ENCODE results near the gene MRPL28. TPM values are rescaled to one million over a fixed set of nuclear protein-coding genes. Genes with fewer than 3 reads are reported as not detected.
A peak's percentile ranks its signal among the peaks of the same experiment; 100 is the strongest.
"Not testable (repeated sequence)": the region's sequence is repeated elsewhere in the genome, so short reads cannot be mapped to it uniquely, and the experiment has no call there.

Gene MRPL28
- total RNA-seq, 2 experiments from 2014 or later, result 76.8 to 77.3 TPM

- POLR2A ChIA-PET, result no interaction called here
Measured at GRCh38 chr16:369275-369865, 968 bp downstream of the MRPL28 start.

GRCh38 chr16:368388-369158, 1.8 kb downstream of the MRPL28 start:
- intact Hi-C loops (cut with micrococcal nuclease), result no loop called here
- H3K36me3 Mint-ChIP-seq, result peaks cover 11% of the 10 kb centered on the region
- POLR2A ChIA-PET, result interaction anchor here (0.6 kb wide), 1 partner anchor 18 kb away, joined by 3 read pairs; no protein-coding TSS in a partner anchor
- CTCF ChIA-PET, result no interaction called here
- DNase-seq, result no peak
- no peaks in the 10 kb centered on the region for H3K9me3 Mint-ChIP-seq
- peaks cover 11% of the 10 kb centered on the region for H3K4me1 Mint-ChIP-seq (ENCODE audit: low read depth)
- H3K27me3 Mint-ChIP-seq, result no peaks in the 10 kb centered on the region
- no peak overlapping the region for H3K27ac Mint-ChIP-seq
- H3K4me3 Mint-ChIP-seq, result no peak overlapping the region

More at GRCh38 chr16:369275-369865, 968 bp downstream of the MRPL28 start:
- CTCF ChIA-PET, result no interaction called here
- intact Hi-C loops (cut with micrococcal nuclease), result no loop called here
- H3K9me3 Mint-ChIP-seq, result no peaks in the 10 kb centered on the region
- no peak overlapping the region for H3K27ac Mint-ChIP-seq
- peak overlapping the region; percentile 59 for H3K4me3 Mint-ChIP-seq
- peaks cover 11% of the 10 kb centered on the region for H3K4me1 Mint-ChIP-seq (ENCODE audit: low read depth)
- no peak for DNase-seq
- H3K36me3 Mint-ChIP-seq, result peaks cover 11% of the 10 kb centered on the region
- no peaks in the 10 kb centered on the region for H3K27me3 Mint-ChIP-seq

GRCh38 chr16:367333-367903, 2.9 kb downstream of the MRPL28 start:
- intact Hi-C loops (cut with micrococcal nuclease), result no loop called here
- Mint-ChIP-seq H3K36me3 (peaks cover 11% of the 10 kb centered on the region), H3K27ac (no peak overlapping the region), H3K27me3 (peaks cover 2% of the 10 kb centered on the region), H3K4me1 (ENCODE audit: low read depth) (peaks cover 12% of the 10 kb centered on the region), H3K4me3 (no peak overlapping the region), H3K9me3 (no peaks in the 10 kb centered on the region)
- ChIA-PET POLR2A (no interaction called here), CTCF (no interaction called here)
- no peak for DNase-seq

GRCh38 chr16:366476-366875, 3.9 kb downstream of the MRPL28 start:
- Mint-ChIP-seq H3K4me3 (no peak overlapping the region), H3K27ac (no peak overlapping the region), H3K9me3 (no peaks in the 10 kb centered on the region), H3K36me3 (peaks cover 9% of the 10 kb centered on the region), H3K27me3 (peaks cover 4% of the 10 kb centered on the region), H3K4me1 (ENCODE audit: low read depth) (peaks cover 17% of the 10 kb centered on the region)
- no peak for DNase-seq
- intact Hi-C loops (cut with micrococcal nuclease), result no loop called here
- ChIA-PET CTCF (interaction anchor here (0.7 kb wide), 1 partner anchor 301 kb away, joined by 5 read pairs; no protein-coding TSS in a partner anchor), POLR2A (no interaction called here)

GRCh38 chr16:364595-365491, 5.5 kb downstream of the MRPL28 start:
- Mint-ChIP-seq H3K9me3 (no peaks in the 10 kb centered on the region), H3K27me3 (peaks cover 4% of the 10 kb centered on the region), H3K4me3 (no peak overlapping the region), H3K27ac (no peak overlapping the region), H3K4me1 (ENCODE audit: low read depth) (peaks cover 10% of the 10 kb centered on the region), H3K36me3 (peaks cover 5% of the 10 kb centered on the region)
- intact Hi-C loops (cut with micrococcal nuclease), result loop anchor here (5.0 kb wide), 1 partner anchor 258 kb away; no protein-coding TSS in a partner anchor
- ChIA-PET POLR2A (no interaction called here), CTCF (interaction anchor here (0.7 to 1.2 kb wide), 3 partner anchors 184 to 299 kb away, joined by 3 to 6 read pairs (median 5); partner anchors contain the start of gene HBQ1)
- no peak for DNase-seq

DNA sequence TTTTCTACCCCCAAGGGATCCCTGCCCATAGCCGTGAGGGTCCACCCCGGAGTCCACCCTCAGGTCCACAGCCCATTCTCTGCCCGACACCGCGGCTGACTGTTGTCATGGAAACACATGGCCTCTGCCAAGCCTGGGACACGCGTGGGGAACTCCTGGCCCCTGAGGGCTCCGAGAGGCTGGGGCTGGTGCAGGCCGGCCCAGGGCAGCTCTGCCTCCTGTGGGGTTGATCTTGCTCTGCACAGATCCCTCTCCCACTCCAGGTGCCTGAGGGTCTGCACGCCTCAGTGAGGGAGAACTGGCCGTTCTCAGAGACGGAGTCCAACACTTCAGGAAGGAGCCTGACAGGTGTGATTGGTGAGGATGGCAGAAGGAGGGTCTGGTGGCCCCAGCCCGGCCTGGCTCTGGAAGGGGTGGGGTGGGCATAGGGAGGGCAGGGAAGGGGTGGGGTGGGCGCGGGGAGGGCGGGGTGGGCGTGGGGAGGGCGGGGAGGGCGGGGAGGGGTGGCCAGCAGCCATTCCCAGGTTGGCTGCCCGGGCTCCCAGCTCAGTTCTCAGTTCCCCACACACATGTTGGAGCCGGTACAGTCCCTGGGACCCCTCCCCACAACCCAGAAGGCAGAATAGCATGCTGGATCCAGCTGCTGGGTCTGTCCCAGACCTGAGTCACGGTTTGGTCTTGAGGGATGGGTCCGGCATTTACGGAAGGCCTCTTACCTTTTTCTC, 6.4 kb downstream of the MRPL28 start:
- POLR2A ChIA-PET, result no interaction called here
- Mint-ChIP-seq H3K4me1 (ENCODE audit: low read depth) (peaks cover 6% of the 10 kb centered on the region), H3K27me3 (peaks cover 4% of the 10 kb centered on the region), H3K36me3 (peaks cover 5% of the 10 kb centered on the region), H3K4me3 (no peak overlapping the region), H3K27ac (no peak overlapping the region), H3K9me3 (no peaks in the 10 kb centered on the region)
- DNase-seq, result no peak
- CTCF ChIA-PET, result interaction anchor here (2.4 to 3.2 kb wide), 3 partner anchors 136 to 258 kb away, joined by 26 to 52 read pairs (median 34); no protein-coding TSS in a partner anchor
- intact Hi-C loops (cut with micrococcal nuclease), result loop anchor here (5.0 kb wide), 1 partner anchor 257 kb away; no protein-coding TSS in a partner anchor

DNA sequence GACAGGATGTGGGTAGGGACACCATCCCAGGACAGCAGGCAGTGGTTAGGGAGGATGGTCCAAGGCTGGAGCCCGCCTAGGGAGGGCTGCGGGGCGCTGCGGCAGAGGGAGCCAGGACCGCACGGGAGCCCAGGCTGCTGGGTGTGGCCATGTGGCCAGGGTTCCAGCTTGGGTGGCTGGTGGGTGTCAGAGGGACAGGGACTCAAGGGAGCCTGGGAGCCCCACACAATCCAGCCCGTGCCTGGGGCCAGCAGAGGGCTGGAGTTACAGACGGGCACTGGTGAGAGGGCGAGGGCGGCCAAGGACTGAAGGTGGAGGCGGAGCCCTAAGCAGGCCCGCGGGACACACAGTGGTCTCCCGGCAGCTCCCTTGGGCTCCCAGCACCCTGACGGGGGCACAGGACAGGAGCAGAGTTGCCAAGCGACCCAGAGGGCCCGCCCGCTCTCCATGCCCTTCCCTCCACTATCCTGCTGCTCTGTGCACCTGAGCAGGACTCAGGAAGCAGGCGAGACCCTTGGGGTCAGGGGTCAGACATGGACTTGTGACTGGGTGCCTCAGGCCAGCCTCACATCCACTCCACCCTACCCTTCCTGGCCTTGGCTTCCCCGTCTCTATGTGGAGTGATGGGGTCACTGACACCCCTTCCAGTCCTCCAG, 7.1 kb downstream of the MRPL28 start:
- peaks cover 4% of the 10 kb centered on the region for H3K27me3 Mint-ChIP-seq
- no peak overlapping the region for H3K27ac Mint-ChIP-seq
- H3K4me1 Mint-ChIP-seq (ENCODE audit: low read depth), result peaks cover 6% of the 10 kb centered on the region
- H3K9me3 Mint-ChIP-seq, result no peaks in the 10 kb centered on the region
- POLR2A ChIA-PET, result no interaction called here
- intact Hi-C loops (cut with micrococcal nuclease), result loop anchor here (5.0 kb wide), 1 partner anchor 256 kb away; no protein-coding TSS in a partner anchor
- no peak for DNase-seq
- CTCF ChIA-PET, result interaction anchor here (0.9 to 3.2 kb wide), 9 partner anchors 117 to 300 kb away, joined by 3 to 52 read pairs (median 14); no protein-coding TSS in a partner anchor
- peaks cover 5% of the 10 kb centered on the region for H3K36me3 Mint-ChIP-seq
- H3K4me3 Mint-ChIP-seq, result no peak overlapping the region

DNA sequence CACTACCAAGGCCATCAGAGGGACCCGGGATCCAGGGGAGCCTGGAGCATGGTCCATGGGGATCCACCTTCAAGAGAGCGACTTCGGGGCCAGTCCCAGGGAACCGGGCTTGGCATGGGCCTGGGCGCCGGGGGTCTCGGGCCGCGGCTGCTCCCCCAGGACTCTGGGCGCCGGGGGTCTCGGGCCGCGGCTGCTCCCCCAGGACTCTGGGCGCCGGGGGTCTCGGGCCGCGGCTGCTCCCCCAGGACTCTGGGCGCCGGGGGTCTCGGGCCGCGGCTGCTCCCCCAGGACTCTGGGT, 7.7 kb downstream of the MRPL28 start:
- not testable (repeated sequence) for H3K4me1 Mint-ChIP-seq (ENCODE audit: low read depth)
- intact Hi-C loops (cut with micrococcal nuclease), result loop anchor here (5.0 kb wide), 1 partner anchor 255 kb away; no protein-coding TSS in a partner anchor

DNA sequence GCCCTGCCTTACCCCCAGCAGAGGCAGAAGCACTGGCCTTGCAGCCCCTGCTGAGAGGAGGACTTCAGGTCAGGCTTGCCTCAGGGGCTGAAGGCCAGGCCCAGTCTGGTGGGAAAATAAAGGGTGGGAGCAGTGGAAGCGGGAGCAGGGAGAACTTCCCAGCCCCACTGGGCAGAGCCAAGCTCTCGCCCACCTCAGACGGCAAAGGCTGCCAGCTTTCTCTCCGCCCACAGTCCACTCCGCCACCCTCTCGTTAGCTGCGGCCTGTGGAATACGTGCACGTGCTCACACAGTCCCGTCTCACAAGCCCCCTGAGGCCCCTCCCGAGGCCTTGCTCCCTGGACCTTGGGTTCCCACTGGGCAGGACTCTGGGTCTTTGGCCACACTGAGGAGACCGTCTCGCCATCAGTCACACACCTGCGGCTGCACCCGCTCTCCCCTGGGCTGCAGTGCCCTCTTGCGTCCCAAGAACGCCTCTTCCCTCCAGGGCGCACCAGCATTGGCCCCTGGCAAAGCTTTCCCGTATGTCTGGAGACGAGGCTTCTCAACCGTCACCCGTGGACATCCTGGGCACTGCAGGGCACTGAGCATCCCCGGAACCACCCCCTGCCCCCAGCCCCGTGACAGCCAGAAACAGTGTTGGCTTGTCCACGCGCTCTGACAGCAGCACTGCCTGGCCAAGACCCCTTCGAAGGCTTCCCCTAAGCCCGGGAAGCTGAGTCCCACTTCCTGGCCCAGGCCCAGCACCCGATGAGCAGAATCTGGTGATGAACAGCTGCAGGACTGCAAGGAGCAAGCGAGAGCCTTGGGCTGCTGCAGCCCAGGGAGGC, 8.3 kb downstream of the MRPL28 start:
- H3K36me3 Mint-ChIP-seq, result peaks cover 1% of the 10 kb centered on the region
- POLR2A ChIA-PET, result interaction anchor here (0.6 to 1.5 kb wide), 3 partner anchors 9 to 133 kb away, joined by 3 to 4 read pairs (median 3); partner anchors contain the start of gene MRPL28
- intact Hi-C loops (cut with micrococcal nuclease), result loop anchor here (5.0 kb wide), 1 partner anchor 255 kb away; no protein-coding TSS in a partner anchor
- no peaks in the 10 kb centered on the region for H3K9me3 Mint-ChIP-seq
- H3K4me3 Mint-ChIP-seq, result peak overlapping the region; percentile 43
- H3K4me1 Mint-ChIP-seq (ENCODE audit: low read depth), result peaks cover 6% of the 10 kb centered on the region
- peak; percentile 85 for DNase-seq
- peaks cover 4% of the 10 kb centered on the region for H3K27me3 Mint-ChIP-seq
- H3K27ac Mint-ChIP-seq, result no peak overlapping the region
- CTCF ChIA-PET, result interaction anchor here (0.7 to 3.2 kb wide), 24 partner anchors 9 to 316 kb away, joined by 3 to 52 read pairs (median 6); partner anchors contain the start of genes FAM234A and MRPL28

More for the DNA sequence above, 7.7 kb downstream of the MRPL28 start:
- not testable (repeated sequence) for H3K27me3 Mint-ChIP-seq, H3K9me3 Mint-ChIP-seq, H3K36me3 Mint-ChIP-seq, H3K27ac Mint-ChIP-seq, DNase-seq, H3K4me3 Mint-ChIP-seq
- ChIA-PET CTCF (interaction anchor here (0.8 to 3.2 kb wide), 21 partner anchors 8 to 316 kb away, joined by 3 to 52 read pairs (median 6); partner anchors contain the start of genes FAM234A and MRPL28), POLR2A (interaction anchor here (1.0 to 1.5 kb wide), 2 partner anchors 8 to 134 kb away, joined by 3 to 4 read pairs; partner anchors contain the start of gene MRPL28)
